ENCODE results near the gene SKI.

Gene SKI

GRCh38 chr1:2274231-2274928 is 46.3 kb downstream of the SKI start:
- ChIA-PET POLR2A (no interaction called here), CTCF (no interaction called here)
- no peak for TF ChIP-seq CTCF (IDR thresholded peaks at IDR 0.05; ENCODE audit: control extremely low read depth, extremely low read depth, low read depth, missing control alignments)
- no peak for DNase-seq (ENCODE audit: extremely low spot score)

GRCh38 chr1:2274929-2275475 is 46.9 kb downstream of the SKI start:
- CTCF ChIA-PET: no interaction called here
- POLR2A ChIA-PET: no interaction called here
- DNase-seq (ENCODE audit: extremely low spot score): no peak
- TF ChIP-seq CTCF (IDR thresholded peaks at IDR 0.05; ENCODE audit: control extremely low read depth, extremely low read depth, low read depth, missing control alignments): no peak

GRCh38 chr1:2275796-2276536 is 47.8 kb downstream of the SKI start:
- TF ChIP-seq CTCF (IDR thresholded peaks at IDR 0.05; ENCODE audit: control extremely low read depth, extremely low read depth, low read depth, missing control alignments): no peak
- POLR2A ChIA-PET: no interaction called here
- CTCF ChIA-PET: interaction anchor here (0.9 to 1.1 kb wide), 2 partner anchors 9 to 24 kb away, joined by 3 read pairs; no protein-coding TSS in a partner anchor
- DNase-seq (ENCODE audit: extremely low spot score): no peak

GRCh38 chr1:2276803-2277580 is 48.9 kb downstream of the SKI start:
- ChIA-PET POLR2A (no interaction called here), CTCF (interaction anchor here (0.9 to 1.1 kb wide), 2 partner anchors 10 to 23 kb away, joined by 3 read pairs; no protein-coding TSS in a partner anchor)
- no peak for TF ChIP-seq CTCF (IDR thresholded peaks at IDR 0.05; ENCODE audit: control extremely low read depth, extremely low read depth, low read depth, missing control alignments)
- DNase-seq (ENCODE audit: extremely low spot score): no peak

- DNase-seq (ENCODE audit: extremely low spot score): no peak
- no peak for TF ChIP-seq CTCF (IDR thresholded peaks at IDR 0.05; ENCODE audit: control extremely low read depth, extremely low read depth, low read depth, missing control alignments)
- POLR2A ChIA-PET: no interaction called here
- CTCF ChIA-PET: no interaction called here
Observed at GRCh38 chr1:2277741-2278488, 49.8 kb downstream of the SKI start.
